Measurements from ENCODE around the gene SCEL.

DNA sequence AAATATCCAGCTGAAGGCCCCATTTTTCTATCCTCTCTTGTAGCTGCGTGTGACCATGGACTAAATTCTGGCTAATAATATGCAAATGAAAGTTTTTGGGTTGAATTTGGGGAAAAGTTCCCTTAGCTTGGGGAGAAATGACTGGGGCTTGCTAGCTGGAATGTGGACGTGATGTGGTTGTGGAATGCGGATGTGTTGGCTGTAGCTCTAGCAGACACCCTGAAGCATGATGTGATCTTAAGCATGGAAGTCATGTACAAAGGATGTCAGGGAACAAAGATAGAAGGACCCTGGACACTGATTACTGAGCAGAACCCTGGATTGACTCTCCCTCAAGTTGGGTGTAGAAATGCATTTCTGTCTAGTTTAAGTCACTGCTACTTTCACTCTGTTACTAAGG, 25.4 kb upstream of the SCEL start:
- TF ChIP-seq MAX (IDR thresholded peaks at IDR 0.05) (no peak), CEBPB (IDR thresholded peaks at IDR 0.05; ENCODE audit: low read depth, low read length) (no peak), HDAC6 (IDR thresholded peaks at IDR 0.05; ENCODE audit: low read depth, low read length) (no peak), CTCF (IDR thresholded peaks at IDR 0.05; ENCODE audit: control extremely low read depth in 1 of 3, insufficient read depth in 1 of 3, low read depth in 1 of 3, low read length in 3 of 3) (no peak), CREB1 (IDR thresholded peaks at IDR 0.05) (no peak), EP300 (IDR thresholded peaks at IDR 0.05; ENCODE audit: borderline replicate concordance in 1 of 2, low read depth in 2 of 2, low read length in 2 of 2) (no peak), TCF12 (IDR thresholded peaks at IDR 0.05; ENCODE audit: low read depth, low read length) (no peak), TAF1 (IDR thresholded peaks at IDR 0.05; ENCODE audit: low read depth, low read length) (no peak), SIRT6 (IDR thresholded peaks at IDR 0.05; ENCODE audit: low read length) (no peak), TBP (IDR thresholded peaks at IDR 0.05; ENCODE audit: low read depth, low read length) (no peak)
